Superior temporal gyrus (tissue), 1 donor: ENCODE results near the gene FBXL22.

Experiments used
- DNase-seq: peaks from one replicate; pipeline ENCODE4 v3.0.0-alpha.2; 2016; ENCODE audit errors: extremely low spot score

The FBXL22 gene

DNA sequence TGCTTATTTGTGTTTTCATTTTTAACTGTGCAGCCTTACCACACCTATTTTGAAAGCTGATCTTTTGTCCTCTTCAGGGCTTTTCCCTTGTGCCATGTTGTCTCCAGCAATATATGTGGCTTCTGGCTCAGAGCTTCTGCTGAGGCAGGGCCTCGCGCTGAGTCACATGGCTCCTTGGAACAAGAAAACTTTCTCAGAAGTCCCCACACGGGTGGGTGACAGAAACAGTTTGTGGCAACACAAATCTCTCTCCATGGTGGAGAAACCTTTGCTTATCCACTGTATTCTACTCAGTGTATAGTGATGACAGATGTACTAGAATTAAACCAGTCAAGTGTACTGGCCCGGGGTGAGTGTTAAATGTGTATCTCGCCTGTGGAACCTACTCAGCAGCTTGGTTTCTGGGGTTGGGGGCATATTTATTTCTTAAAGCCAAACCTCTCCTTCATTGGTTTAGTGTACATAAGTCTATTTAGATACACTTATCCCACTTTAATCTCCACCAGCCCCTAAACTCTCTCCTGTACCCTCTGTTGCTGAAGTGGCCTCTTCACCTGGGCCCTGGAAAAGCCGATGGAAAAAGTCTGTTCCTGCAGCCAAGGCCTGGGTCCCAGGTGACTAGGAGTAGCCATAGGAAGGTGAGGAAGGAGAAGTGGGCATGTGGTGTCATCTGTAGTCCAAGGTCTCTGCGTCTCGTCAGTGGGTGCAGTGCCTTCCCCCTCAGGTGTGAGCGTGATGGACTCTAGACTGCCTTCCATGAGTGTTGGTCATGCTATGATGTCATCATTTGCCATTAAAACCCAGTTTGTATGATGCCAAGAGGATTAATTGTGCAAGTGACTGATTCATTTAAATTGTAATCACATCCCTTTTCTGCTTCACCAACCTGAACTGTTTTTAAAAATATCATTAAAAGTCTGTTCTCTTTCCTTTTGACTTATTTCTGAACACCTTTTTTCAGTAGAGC, 3.2 kb upstream of the FBXL22 start:
- no peak for DNase-seq

DNA sequence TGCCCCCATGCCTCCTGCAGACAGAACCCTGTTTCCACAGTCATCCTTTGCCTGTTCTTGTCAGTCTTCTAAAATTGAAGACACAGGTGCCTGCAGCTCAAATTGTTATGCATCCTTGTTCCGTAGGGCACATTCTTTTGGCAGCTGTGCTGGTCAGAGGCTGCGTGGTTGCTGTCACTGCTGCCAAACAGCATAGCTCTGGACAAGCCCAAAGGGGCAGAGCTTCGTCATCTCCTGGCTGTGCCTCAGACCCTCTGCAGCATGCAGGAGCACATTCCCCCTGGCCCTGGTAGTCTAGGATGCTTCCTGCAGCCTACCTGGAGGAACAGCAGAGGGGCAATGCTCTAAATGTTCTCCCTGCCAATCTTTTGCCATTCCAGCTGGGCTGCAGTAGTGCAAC, 2.1 kb upstream of the FBXL22 start:
- no peak for DNase-seq

DNA sequence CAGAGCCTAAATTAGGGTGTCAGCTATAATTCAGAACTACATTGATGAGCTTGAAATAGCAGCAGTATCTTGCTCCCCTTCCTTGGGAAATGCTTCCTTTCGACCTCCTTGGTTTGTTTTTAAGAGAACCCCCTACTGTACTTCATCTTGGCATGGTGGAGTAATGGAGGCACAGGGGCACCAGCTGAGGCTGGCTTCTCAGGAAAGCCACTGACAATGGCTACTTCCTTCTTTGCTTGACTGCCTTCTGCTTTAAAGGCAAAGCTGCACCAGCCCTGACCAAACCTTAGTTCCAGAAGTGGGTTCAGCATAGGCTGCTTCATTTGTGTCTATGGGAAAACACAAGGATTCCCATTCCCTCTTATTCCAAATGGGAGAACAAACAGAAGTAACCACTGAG, 1.5 kb upstream of the FBXL22 start:
- DNase-seq: no peak

DNA sequence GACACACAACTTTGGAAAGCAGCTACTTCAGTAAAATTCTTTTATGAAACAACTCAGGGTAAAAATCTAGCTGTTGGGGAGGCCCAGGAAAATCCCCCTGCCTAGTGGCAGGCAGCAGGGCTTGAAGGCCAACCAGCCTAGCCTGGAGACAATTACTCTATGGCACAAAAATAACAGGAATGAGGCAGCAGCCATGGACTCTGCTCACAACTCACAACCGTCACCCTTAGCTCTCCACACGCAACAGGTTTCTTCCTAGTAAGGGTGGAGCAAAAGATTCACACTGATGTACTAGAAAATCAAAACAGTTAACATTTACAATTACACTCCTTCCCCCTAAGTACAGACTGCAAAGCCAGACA, 530 bp upstream of the FBXL22 start:
- no peak for DNase-seq

DNA sequence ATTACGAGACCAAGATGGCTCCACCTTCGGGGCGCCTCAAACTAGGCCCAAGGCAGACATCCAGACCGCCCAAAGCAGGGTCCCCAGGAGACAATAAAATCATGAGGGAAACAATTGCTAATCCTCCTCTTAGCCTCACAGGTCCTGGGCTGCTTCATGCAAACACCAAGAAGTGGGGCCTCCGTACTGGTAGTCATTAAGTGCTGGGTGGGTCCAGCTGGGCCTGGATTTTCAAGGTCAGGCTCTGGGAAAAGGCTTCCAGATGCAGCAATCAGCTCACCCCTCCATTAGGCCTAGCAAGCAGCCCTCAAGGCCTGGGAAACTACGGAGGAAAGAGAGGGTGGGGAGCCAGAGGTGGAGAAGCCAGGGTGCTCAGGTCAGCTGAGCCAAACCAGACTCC, 634 bp downstream of the FBXL22 start:
- DNase-seq: no peak

DNA sequence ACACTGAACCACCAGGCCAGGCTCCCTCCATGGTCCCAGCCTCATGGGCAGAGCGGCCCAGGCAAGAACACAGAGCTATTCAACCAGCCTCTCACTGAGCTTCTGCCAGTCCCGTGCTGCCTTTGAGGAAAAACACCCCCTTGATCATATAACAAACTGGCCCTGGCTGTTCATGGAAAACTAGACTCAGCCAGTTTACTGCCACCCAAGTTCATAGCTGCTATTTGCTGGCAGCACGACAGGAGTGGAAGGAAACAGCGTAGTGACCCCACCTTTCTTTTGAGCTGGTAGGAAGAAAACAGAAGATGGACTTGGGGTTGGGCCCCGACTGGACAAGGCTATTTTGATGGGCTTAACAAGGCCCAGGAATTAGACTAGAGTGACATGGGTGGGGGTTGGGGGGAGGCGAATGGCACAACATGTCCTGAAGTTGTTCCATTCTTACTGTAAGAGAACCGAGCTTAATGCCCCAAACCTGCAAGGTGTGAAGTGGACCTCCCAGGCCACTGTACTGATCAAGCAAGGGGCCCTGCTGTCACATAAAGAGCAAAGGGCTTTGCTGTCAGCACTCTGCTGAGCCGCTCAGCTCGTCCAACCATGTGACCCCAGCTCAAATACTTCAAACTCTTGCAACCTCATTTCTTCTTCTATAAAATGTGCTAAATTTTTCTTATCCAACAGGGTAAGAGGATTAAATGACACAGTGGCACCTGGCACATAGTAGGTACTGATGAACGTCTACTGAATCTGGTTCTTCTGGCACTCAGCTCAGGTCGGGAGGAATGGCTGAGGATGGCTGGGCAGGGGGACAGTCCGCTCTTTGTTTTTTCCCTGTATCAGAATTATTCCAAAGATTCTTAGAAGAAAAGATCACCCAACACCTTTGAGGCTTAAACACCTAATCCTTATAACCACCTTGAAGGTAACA, 1.6 kb downstream of the FBXL22 start:
- DNase-seq: no peak

DNA sequence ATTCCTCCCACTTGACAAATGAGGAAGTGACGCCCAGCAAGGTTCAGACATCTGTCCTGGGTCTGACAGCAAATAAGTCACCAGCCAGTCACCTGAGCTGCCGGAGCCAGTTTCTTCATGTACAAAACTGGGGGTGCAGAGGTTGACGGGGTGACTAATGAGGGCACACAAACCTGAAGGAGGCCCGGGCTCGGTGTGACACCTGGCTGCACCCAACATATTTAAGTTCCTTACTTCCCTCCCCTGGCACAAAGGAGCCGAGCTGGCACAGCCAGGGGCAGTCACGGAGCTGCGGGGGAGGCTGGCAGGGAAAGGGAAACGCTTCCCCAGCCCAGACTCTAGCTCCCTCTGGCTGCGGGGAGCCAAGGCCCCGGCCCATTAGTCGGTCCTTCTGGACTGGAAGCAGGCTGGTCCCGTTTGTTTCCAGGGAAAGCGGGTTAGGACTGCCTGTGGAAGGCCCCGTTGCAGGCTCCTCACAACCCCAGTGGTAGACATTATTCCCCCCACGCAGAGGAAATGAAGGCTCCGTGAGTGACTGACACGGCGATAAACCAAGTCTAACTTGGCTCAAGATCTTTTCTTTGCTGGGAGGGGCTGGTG, 2.3 kb downstream of the FBXL22 start:
- peak; percentile 69 for DNase-seq

DNA sequence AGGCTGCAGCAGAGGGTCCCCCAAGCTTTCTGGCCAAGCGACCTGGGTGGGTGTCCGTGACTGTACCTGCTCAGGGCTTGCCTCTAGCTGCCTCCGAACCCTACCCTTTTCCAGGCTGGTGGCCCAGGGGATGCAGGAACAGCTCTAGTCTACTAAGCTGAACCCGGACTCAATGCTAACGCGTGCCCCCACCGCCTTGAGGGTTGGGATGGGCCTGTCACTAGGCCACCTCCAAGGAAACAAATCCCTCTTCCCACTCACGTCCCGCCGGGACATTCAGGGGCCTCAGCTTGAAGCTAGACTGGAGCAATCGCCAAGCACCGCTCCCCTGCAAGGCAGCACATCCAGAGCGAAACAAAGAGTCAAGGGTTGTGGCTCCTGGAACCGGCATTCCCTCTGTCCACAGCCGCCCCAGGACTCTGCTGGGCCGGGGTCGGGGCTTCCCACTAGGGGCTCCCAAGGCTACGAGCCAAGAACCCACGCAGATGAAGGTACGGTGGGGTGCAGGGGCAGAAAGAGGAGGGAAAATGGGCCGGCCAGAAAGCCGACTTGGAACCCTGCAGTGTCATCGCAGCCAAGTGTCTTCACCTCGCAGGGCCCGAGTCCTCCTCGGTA, 2.9 kb downstream of the FBXL22 start:
- DNase-seq: peak; percentile 52

DNA sequence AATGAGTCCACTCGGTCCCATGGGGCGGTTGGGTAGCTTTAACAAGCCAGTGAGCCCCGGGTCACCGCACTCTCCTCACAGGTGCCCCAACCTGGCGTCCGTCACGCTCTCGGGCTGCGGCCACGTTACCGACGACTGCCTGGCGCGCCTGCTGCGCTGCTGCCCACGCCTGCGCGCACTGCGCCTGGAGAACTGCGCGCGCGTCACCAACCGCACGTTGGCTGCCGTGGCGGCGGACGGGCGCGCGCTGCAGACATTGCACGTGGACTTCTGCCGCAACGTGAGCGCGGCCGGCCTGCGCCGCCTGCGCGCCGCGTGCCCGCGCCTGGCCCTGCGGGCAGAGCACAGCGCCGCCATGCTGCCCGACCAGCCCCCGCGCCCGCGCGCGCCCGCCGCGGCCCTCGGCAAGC, 3.4 kb downstream of the FBXL22 start:
- DNase-seq: peak; percentile 88

DNA sequence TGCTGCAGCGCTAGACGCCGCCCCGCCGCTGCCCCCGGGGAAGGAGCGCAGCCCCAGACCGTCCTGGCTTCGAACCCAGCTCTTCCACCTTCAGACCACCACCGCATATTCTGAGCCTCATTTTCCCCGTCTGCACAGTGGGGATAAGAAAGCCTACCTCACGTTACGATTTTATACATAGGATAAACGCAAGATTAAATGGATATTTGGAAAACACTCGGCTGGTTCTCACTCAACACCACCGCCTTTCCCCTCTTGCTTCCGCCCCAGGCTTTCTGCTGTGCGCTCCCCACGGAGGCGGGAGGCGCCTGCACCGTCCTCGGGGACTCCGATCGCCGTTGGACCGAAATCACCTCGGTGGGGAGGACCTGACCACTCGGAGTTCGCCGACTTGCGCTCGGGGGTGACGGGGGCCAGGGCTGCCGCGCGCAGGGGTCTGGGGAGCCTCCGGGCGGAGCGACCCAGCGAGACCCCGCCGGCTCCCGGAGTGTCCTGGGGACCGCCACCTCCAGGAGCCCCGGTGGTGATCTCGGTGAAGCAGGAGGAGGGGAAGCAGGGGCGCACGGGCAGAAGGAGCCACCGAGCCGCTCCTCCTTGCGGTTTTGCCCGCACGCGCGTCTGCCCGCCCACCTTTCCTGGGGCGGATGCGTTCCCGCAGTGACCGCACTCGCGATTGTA, 4.0 kb downstream of the FBXL22 start:
- no peak for DNase-seq

DNA sequence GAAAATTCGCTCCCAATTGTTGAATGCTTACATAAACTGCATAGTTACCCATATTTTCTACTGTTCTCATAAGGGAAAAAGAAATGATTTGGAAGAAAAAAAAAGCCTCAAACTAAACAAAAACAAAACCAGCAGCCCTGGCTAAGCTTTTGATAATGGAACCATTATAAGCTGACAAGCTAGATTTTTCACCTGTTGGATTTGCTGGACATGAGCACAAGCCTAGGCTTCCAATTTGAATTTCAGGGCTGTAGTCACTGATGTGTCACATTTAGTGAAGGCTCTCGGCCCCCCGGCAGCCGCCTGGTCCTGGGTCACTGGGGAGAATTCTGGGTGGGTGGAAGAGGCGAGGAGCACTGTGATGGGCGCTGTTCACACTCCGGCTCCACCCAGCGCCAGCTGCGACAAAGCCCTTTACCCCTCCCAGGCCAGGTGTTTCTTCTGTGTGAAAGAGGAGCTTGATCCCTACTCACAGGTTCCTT, 4.6 kb downstream of the FBXL22 start:
- peak; percentile 56 for DNase-seq

DNA sequence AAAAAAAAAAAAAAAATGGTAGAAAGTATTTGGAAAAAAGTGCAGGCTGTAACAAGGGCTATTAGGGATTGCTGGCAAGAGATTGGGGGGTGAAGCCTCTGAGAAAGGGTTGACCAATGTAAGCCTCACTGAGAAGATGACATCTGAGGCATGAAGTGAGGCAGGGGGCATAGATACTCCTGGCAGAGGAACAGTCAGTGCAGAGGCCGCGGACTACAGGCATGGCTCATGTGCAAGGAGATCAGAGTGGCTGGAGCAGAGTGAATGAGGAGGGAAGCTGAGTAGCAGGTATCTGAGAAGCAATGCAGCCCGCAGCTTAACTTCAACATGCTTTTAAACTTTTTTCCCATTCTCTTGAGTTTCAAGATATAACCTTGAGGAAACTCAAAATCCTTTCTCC, 5.4 kb downstream of the FBXL22 start:
- peak; percentile 20 for DNase-seq

DNA sequence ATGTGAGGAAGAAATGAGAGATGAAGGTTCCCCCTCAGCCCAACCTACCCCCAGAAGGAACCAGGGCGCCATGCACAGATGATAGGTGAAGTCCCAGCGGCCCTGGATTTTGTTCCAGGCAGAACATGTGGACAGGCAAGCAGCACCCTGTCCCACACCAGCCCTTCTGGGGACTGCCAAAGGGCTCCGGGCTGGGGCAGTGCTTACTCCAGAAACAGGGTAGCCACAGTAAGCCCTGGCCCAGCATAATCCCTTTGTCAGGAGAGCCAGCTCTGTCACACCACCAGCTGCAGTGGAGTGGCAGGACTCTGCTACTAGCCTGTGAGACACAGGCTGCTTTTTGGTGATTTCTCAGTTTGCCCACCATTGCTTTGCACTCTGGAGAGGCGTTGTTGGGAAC, 6.3 kb downstream of the FBXL22 start:
- peak; percentile 36 for DNase-seq

DNA sequence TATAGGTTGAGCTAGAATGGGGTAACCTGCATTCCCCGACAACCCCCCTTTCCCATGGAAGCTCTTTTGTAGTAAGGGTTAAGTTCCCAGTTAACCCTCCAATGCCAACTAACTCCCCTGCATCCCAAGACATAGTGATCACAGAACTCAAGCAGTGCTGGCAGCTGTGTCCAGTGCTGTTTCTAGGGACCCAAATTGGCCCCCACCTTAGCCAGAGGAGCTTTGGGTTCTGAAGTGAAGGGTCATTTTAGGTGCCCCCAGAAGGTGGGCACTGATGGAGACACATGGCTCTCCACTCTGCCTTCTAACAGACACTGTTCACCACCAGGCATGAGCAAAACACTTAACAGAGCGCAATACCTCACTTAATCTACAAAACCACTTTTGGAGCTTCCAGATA, 7.1 kb downstream of the FBXL22 start:
- DNase-seq: no peak

DNA sequence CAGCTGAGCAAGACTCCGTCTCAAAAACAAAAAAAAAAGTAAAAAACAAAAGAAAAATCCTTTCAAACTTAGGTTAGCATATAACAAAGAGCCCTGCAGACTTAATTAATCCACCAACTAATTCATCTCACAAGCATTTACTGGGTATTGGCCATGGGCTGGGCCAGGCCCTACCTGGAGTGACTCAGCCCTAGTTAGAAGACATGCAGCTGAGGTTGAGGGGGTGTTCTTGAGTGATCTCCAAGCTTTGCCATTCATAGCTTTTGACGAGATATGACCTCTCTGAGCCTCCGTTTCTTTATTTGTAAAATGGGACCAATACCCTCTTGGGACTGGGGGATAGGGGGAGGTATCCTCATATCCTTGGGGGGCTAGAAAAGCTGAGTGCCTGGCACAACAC, 7.8 kb downstream of the FBXL22 start:
- DNase-seq: no peak

DNA sequence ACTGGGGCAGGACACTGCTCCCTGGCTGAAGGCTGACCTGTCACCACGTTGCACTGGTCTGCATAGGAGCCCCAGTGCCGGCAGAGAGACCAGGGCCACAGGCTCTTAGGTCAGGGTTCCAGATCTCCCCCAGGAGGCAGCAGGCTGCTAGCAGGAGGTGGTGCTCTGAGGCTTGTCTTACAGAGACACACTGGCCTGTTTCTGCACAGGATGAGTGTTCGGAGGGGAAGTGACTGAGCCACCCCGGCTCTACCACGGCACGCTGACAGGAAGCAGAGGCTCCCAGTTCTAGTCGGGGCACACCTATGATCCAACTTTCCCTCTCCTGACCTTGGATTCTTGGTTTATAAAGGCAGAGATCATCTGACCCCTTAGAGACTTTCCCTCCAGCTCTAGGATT, 8.6 kb downstream of the FBXL22 start:
- no peak for DNase-seq

DNA sequence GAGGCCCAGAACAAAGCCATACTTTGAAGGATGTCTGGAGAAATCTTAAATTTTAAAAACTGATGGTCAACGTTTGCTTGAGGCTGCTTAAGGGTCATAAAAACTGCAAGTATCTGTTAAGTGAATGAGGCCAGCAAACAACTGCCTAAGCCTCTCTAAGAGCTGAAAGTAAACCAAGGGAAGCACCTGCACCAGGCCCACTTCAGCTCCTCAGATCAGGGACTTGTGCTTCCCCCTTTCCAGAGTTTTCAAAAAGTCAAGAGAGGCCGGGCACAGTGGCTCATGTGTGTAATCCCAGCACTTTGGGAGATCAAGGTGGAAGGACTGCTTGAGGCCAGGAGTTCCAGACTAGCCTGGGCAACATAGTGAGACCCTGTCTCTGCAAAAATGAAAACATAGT, 9.1 kb downstream of the FBXL22 start:
- no peak for DNase-seq

DNA sequence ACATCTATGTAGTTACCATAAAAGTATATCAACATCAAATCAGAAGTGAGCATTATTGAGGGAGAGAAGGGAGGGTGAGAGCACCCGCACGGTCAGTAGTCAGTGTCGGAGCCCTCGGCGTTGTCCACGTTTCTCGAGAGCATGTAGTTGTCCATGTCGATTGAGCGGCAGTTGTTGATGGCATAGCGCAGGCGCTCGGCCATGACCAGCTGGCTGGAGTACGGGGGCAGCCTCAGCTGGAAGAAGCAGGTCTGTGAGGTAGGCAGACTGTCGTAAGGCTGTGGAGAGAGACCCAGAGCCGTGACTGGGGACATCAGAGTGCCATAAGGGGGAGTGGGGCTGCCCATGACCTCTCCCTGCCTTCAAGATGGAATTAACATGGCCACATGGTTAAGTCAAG, 11.8 kb downstream of the FBXL22 start:
- no peak for DNase-seq

DNA sequence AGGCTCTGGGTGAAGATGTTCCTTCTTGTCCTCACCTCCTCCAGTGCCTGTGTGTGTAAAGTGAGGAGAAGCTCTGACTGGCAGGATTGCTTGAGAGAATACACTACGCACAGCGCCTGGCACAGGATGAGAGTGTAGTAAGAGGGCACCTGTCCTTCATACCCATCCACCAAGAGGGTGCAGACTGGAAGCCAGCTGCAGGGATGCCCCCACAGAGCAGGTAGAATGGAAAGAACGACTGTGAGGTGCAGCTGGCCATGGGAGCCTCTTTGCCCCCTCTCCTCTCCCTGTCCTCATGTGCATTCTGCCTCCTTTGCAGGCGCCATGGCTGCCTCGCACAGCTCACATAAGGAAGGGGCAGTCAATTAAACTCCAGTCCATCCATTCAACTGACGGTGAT, 12.3 kb downstream of the FBXL22 start:
- no peak for DNase-seq

DNA sequence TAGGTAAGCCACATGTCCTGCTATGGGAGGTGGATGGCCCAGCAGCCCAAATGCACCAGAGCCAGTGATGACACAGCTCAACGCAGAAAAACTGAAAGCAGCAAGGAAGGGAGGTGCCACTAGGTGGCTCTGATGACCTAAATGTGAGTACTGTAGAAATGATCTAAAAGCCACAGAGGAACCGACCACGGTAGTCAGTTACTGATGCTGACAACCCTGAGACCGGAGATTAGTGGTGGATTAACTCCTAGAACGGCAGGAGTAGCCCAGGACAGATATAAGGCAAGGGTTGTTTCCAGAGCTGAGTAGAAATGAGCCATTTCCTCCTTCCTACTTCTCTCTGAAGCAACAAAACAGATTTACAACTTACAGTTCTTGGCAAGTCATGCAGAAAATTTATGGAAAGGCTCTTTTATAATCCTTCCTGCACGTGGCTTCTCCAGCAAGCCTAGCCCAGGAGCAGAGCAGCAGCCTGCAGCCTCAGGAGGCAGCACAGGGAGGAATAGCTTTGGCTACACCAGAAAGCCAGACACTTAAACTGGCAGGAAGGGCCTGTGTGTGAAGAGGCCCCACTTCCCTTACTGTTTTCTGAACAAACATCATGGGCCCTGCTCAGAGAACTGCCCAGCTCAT, 13.1 kb downstream of the FBXL22 start:
- peak; percentile 97 for DNase-seq

DNA sequence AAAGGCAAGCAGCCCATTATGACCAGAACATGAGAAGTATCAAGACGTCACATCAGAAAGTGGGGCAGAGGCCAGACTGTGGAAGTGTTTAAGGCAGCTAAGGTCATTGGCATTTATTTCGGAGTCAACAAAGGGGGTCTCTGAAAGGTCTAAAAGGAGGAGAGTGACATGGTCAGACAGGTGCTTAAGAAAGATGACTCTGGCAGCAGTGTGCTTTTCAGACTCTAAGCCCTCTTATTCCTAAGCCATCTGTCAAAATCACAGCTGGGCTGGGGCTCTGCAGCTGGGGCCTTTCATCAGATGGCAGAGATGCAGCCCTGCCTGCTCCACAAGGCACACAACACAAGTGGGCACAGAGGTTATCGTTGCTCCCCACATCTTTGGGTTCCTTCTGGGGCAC, 14.0 kb downstream of the FBXL22 start:
- DNase-seq: peak; percentile 69
